Mucosa of descending colon (tissue), 3 donors: Measurements from ENCODE around the gene A1CF. TPM values are rescaled to one million over a fixed set of nuclear protein-coding genes. Genes with fewer than 3 reads are reported as not detected.

ENCODE experiments used
- ATAC-seq: fragments of 200-7000 bp; cut with Tn5 transposase; one replicate; pipeline ENCODE4 v1.9.1; 2020; ENCODE audit warnings: mild to moderate bottlenecking, moderate library complexity
- DNase-seq, 3 donors: peaks; one replicate each; pipeline ENCODE4 v3.0.0-alpha.2; 2020
- H3K36me3 ChIP-seq: fragments of 200-600 bp; one replicate; pipeline ENCODE4 v1.8.0; 2021; ENCODE audit warnings: low read depth, mild to moderate bottlenecking
- H3K4me1 ChIP-seq: fragments of 200-600 bp; one replicate; pipeline ENCODE4 v1.8.0; 2021; ENCODE audit warnings: low read depth, mild to moderate bottlenecking
- H3K4me3 ChIP-seq: fragments of 200-600 bp; one replicate; pipeline ENCODE4 v1.8.0; 2021; ENCODE audit warnings: mild to moderate bottlenecking
- H3K9me3 ChIP-seq: fragments of 200-600 bp; one replicate; pipeline ENCODE4 v1.8.0; 2021; ENCODE audit warnings: mild to moderate bottlenecking
- CTCF ChIP-seq: fragments of 200-600 bp; IDR thresholded peaks from one replicate; pipeline ENCODE4 v1.8.0; 2022; ENCODE audit warnings: antibody characterized with exemption, mild to moderate bottlenecking
- intact Hi-C, 2 donors: fragments of 100-400 bp; cut with DNase I in 1 of 2; cut with micrococcal nuclease in 1 of 2; formaldehyde crosslinking; loops; one replicate each; pipeline versions ENCODE4 v1.11.0 to v1.11.1; 2022; cut with DNase I, micrococcal nuclease
- total RNA-seq, 3 donors: library from RNA; stranded (reverse); fragmentation: NEBNext Ultra II Directional in 2 of 3; extraction: Animal tissue kit (Norgen Biotek cat#: 25700) in 2 of 3; gene quantifications; one replicate each; pipeline versions ENCODE4 v1.2.1 to v1.2.4, GENCODE V29; 2021 to 2023
- donor health status: DM: no; HTN: no; CAD: no; lungs with moderate emphysema.
- donor health status: DM: no; HTN: no; CAD: no.
- donor health status: DM: no; HTN: yes; CAD: no.

Gene A1CF
- total RNA-seq, 3 donors from 2014 or later: 25.3 to 74.8 (median 33.1) TPM

GRCh38 chr10:50855461-50855860 is 30.0 kb downstream of the A1CF start:
- DNase-seq: no peak
- Histone ChIP-seq H3K9me3 (no peaks in the 10 kb centered on the region), H3K4me3 (no peak overlapping the region), H3K4me1 (no peaks in the 10 kb centered on the region), H3K36me3 (no peaks in the 10 kb centered on the region)
- intact Hi-C loops: no loop called here
- TF ChIP-seq CTCF: no peak
- no peak for ATAC-seq

GRCh38 chr10:50855015-50855414 is 30.4 kb downstream of the A1CF start:
- no peak overlapping the region for H3K4me3 ChIP-seq
- no peak for ATAC-seq
- H3K9me3 ChIP-seq: no peaks in the 10 kb centered on the region
- intact Hi-C loops: no loop called here
- no peak for DNase-seq
- no peaks in the 10 kb centered on the region for H3K36me3 ChIP-seq
- no peak for TF ChIP-seq CTCF
- no peaks in the 10 kb centered on the region for H3K4me1 ChIP-seq

GRCh38 chr10:50853557-50853956 is 31.9 kb downstream of the A1CF start:
- Histone ChIP-seq H3K9me3 (no peaks in the 10 kb centered on the region), H3K4me3 (no peak overlapping the region), H3K4me1 (no peaks in the 10 kb centered on the region), H3K36me3 (no peaks in the 10 kb centered on the region)
- TF ChIP-seq CTCF: no peak
- intact Hi-C loops: no loop called here
- DNase-seq (no peak), ATAC-seq (no peak)

- no peak for ATAC-seq
- no peak for DNase-seq
Measured at GRCh38 chr10:50851884-50852671, 33.3 kb downstream of the A1CF start.

GRCh38 chr10:50850578-50851230 is 34.7 kb downstream of the A1CF start:
- Histone ChIP-seq H3K4me1 (no peaks in the 10 kb centered on the region), H3K9me3 (no peaks in the 10 kb centered on the region), H3K4me3 (no peak overlapping the region), H3K36me3 (no peaks in the 10 kb centered on the region)
- no peak for TF ChIP-seq CTCF
- ATAC-seq (no peak), DNase-seq (no peak)
- intact Hi-C loops: no loop called here

More at GRCh38 chr10:50851884-50852671, 33.3 kb downstream of the A1CF start:
- Histone ChIP-seq H3K36me3 (no peaks in the 10 kb centered on the region), H3K4me1 (no peaks in the 10 kb centered on the region), H3K9me3 (no peaks in the 10 kb centered on the region), H3K4me3 (no peak overlapping the region)
- TF ChIP-seq CTCF: no peak
- intact Hi-C loops: no loop called here
